HepG2 (cell line): Measurements from ENCODE around the gene DDRGK1. TPM values are rescaled to one million over a fixed set of nuclear protein-coding genes. Genes with fewer than 3 reads are reported as not detected.
A peak's percentile ranks its signal among the peaks of the same experiment; 100 is the strongest.

Experiments used
- ASH2L ChIP-seq: fragments of 300-600, 200-600 bp; sonication (generic); IDR thresholded peaks from 2 replicates; pipeline ENCODE4 v1.7.0; 2017; ENCODE audit warnings: low read depth, mild to moderate bottlenecking, moderate library complexity, mixed read lengths, low read length; ENCODE audit not compliant: insufficient read length
- ESRRA ChIP-seq: sonication (generic); formaldehyde crosslinking; IDR thresholded peaks from 2 replicates; pipeline ENCODE4 v1.5.1; 2020; ENCODE audit warnings: mild to moderate bottlenecking, low read depth, missing genetic modification reagents
- HDAC1 ChIP-seq: sonication (generic); formaldehyde crosslinking; IDR thresholded peaks from 2 replicates; pipeline ENCODE4 v1.5.1; 2020; ENCODE audit warnings: mild to moderate bottlenecking, missing genetic modification reagents
- HMG20B ChIP-seq: conservative IDR thresholded peaks from 2 replicates; pipeline ENCODE4 v1.6.1; 2016; ENCODE audit warnings: missing genetic modification reagents, missing compliant biosample characterization
- KIAA2018 ChIP-seq: sonication (generic); formaldehyde crosslinking; IDR thresholded peaks from 2 replicates; pipeline ENCODE4 v1.5.0; 2020; ENCODE audit warnings: mild to moderate bottlenecking, missing genetic modification reagents, borderline replicate concordance
- PAF1 ChIP-seq: IDR thresholded peaks from 2 replicates; pipeline ENCODE4 v1.6.1; 2016; ENCODE audit warnings: missing genetic modification reagents, missing compliant biosample characterization
- TEAD3 ChIP-seq: optimal IDR thresholded peaks from 2 replicates; pipeline ENCODE3; 2016; ENCODE audit warnings: borderline replicate concordance
- TGIF2 ChIP-seq: IDR thresholded peaks from 2 replicates; pipeline ENCODE4 v1.6.1; 2016; ENCODE audit warnings: control low read depth, missing compliant biosample characterization
- ZBTB3 ChIP-seq: sonication (generic); formaldehyde crosslinking; IDR thresholded peaks from 2 replicates; pipeline ENCODE4 v1.4.0; 2020; ENCODE audit warnings: low read depth, mild to moderate bottlenecking, moderate library complexity, missing genetic modification reagents, borderline replicate concordance
- ZNF17 ChIP-seq: sonication (generic); formaldehyde crosslinking; IDR thresholded peaks from 2 replicates; pipeline ENCODE4 v1.5.0; 2020; ENCODE audit warnings: mild to moderate bottlenecking, missing genetic modification reagents
- ZNF275 ChIP-seq: sonication (generic); formaldehyde crosslinking; IDR thresholded peaks from 2 replicates; pipeline ENCODE4 v1.8.0; 2022; ENCODE audit warnings: missing genetic modification reagents, mild to moderate bottlenecking, inconsistent platforms, borderline replicate concordance
- ZNF451 ChIP-seq: sonication (generic); formaldehyde crosslinking; IDR thresholded peaks from 2 replicates; pipeline ENCODE4 v1.5.0; 2020; ENCODE audit warnings: mild to moderate bottlenecking, missing genetic modification reagents
- ZNF761 ChIP-seq: sonication (generic); formaldehyde crosslinking; conservative IDR thresholded peaks from 2 replicates; pipeline ENCODE4 v1.4.0; 2020; ENCODE audit warnings: mild to moderate bottlenecking, missing genetic modification reagents
- polyA plus RNA-seq, 8 experiments: library from polyadenylated mRNA; depleted of rRNA in 3 of 8; stranded (reverse) in 7 of 8; unstranded in 1 of 8; fragments of >200 nt; fragmentation: Illumina TruSeq in 4 of 8; extraction: Trizol in 4 of 8; gene quantifications; 2 replicates each; pipeline versions ENCODE4 v1.2.1 to v1.2.3, GENCODE V29; 2011 to 2016; ENCODE audit warnings: low read depth in 4 of 8, missing spikeins in 1 of 8, mixed read lengths in 1 of 8; ENCODE audit not compliant: insufficient read depth in 1 of 8
- total RNA-seq, 5 experiments: library from RNA; depleted of rRNA; stranded (reverse); fragments of >200 nt; fragmentation: Illumina TruSeq; extraction: Trizol; gene quantifications; 2 replicates each; pipeline ENCODE4 v1.2.3, GENCODE V29; 2016; ENCODE audit warnings: low read depth in 1 of 5

Gene DDRGK1
- total and polyA plus RNA-seq, 2 of the 13 experiments (the other 11 are each of a cell fraction or from before 2014, with no cell fraction given) = 96.7 to 149 TPM

GRCh38 chr20:3173610-3174441, 30.7 kb downstream of the DDRGK1 start (continued):
- TF ChIP-seq KIAA2018 (CRISPR knock-in tag) (peak; percentile 96; the same call in 1 of the 2 replicates), TGIF2 (CRISPR knock-in tag) (peak; percentile 83; the same call in 1 of the 2 replicates), ZNF451 (CRISPR knock-in tag) (peak; percentile 96), ZBTB3 (CRISPR knock-in tag) (no peak; the same call in none of the 2 replicates), PAF1 (CRISPR knock-in tag) (peak; percentile 70), ZNF761 (no peak; the same call in 1 of the 2 replicates), ASH2L (peak; percentile 97), ESRRA (peak; percentile 13), ZNF17 (peak; percentile 72; the same call in 1 of the 2 replicates), ZNF275 (CRISPR knock-in tag) (no peak; the same call in 1 of the 2 replicates), HMG20B (CRISPR knock-in tag) (no peak; the same call in none of the 2 replicates), HDAC1 (CRISPR knock-in tag) (peak; percentile 93), TEAD3 (CRISPR knock-in tag) (peak; percentile 41)
